ENCODE measurements around the gene RPL38.

Gene RPL38

GRCh38 chr17:74181341-74181740 is 22.1 kb upstream of the RPL38 start:
- no peak overlapping the region for H3K4me3 ChIP-seq (ENCODE audit: low read length)
- no peaks in the 10 kb centered on the region for H4K20me1 ChIP-seq (ENCODE audit: control insufficient read depth, insufficient read depth, low read depth, low read length)
- no peaks in the 10 kb centered on the region for H3K9me2 ChIP-seq (replicated peaks; ENCODE audit: control insufficient read depth, low read length)
- H3F3A ChIP-seq (ENCODE audit: control insufficient read depth, insufficient read depth), result no peaks in the 10 kb centered on the region
- H3K27me3 ChIP-seq (ENCODE audit: control insufficient read depth, low read length), result peaks cover 2% of the 10 kb centered on the region; the same call in 1 of the 2 replicates
- H3K9me3 ChIP-seq (ENCODE audit: control insufficient read depth, insufficient read depth, low read length), result no peaks in the 10 kb centered on the region
- TF ChIP-seq EZH2phosphoT487 (IDR thresholded peaks at IDR 0.05; ENCODE audit: borderline replicate concordance, low read length) (no peak), CTCF (IDR thresholded peaks at IDR 0.05; ENCODE audit: low read depth, low read length, poor library complexity, severe bottlenecking) (no peak)
- H3K36me3 ChIP-seq (ENCODE audit: control insufficient read depth, low read length), result no peaks in the 10 kb centered on the region
- H3K27ac ChIP-seq (ENCODE audit: low read depth, low read length), result no peak overlapping the region
- no peaks in the 10 kb centered on the region for H3K4me1 ChIP-seq (ENCODE audit: control insufficient read depth, low read length)
- H3K4me2 ChIP-seq (ENCODE audit: low read length), result no peak overlapping the region
- no peaks in the 10 kb centered on the region for H3K79me2 ChIP-seq (ENCODE audit: control insufficient read depth, low read length)

DNA sequence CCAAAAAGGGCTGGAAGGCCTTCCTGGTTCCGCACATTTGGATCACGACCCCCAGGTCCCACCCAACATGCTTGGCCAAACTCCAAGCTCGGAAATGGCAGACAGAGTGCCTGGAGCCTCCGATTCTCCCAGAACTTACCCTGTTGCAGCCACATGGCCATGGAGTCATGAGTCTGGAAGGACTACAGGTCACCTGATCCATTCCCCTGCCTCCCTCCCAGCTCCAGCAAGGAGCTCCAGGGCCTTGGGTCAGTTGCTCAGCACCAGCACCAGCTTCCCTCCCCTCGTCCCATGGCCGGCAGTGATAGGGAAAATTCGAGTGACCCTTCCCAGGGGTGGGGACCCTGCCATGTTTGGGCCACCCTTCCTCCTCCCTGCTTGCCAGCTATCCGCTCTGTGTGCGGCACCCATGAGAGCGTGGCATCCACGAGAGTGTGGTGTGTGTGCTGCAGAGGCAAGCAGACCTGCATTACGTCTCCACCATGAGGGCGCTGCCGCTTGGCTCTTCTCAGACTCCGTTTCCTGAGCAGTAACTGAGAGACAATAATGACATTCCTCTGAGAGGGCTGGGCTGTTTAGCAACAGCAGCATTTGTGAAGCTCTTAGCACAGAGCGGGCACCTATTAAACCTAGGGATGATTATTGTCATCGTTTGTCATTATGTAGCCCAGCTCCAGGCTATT is 21.3 kb upstream of the RPL38 start:
- Histone ChIP-seq H4K20me1 (ENCODE audit: control insufficient read depth, insufficient read depth, low read depth, low read length) (no peaks in the 10 kb centered on the region), H3K4me3 (ENCODE audit: low read length) (no peak overlapping the region), H3K36me3 (ENCODE audit: control insufficient read depth, low read length) (no peaks in the 10 kb centered on the region), H3K4me1 (ENCODE audit: control insufficient read depth, low read length) (no peaks in the 10 kb centered on the region), H3F3A (ENCODE audit: control insufficient read depth, insufficient read depth) (no peaks in the 10 kb centered on the region), H3K9me3 (ENCODE audit: control insufficient read depth, insufficient read depth, low read length) (no peaks in the 10 kb centered on the region), H3K79me2 (ENCODE audit: control insufficient read depth, low read length) (no peaks in the 10 kb centered on the region), H3K9me2 (replicated peaks; ENCODE audit: control insufficient read depth, low read length) (no peaks in the 10 kb centered on the region), H3K27ac (ENCODE audit: low read depth, low read length) (no peak overlapping the region), H3K27me3 (ENCODE audit: control insufficient read depth, low read length) (peaks cover 2% of the 10 kb centered on the region; the same call in 1 of the 2 replicates), H3K4me2 (ENCODE audit: low read length) (no peak overlapping the region)
- TF ChIP-seq EZH2phosphoT487 (IDR thresholded peaks at IDR 0.05; ENCODE audit: borderline replicate concordance, low read length) (no peak), CTCF (IDR thresholded peaks at IDR 0.05; ENCODE audit: low read depth, low read length, poor library complexity, severe bottlenecking) (no peak)

GRCh38 chr17:74183411-74183810 is 20.1 kb upstream of the RPL38 start:
- H3K79me2 ChIP-seq (ENCODE audit: control insufficient read depth, low read length), result no peaks in the 10 kb centered on the region
- TF ChIP-seq EZH2phosphoT487 (IDR thresholded peaks at IDR 0.05; ENCODE audit: borderline replicate concordance, low read length), result no peak
- no peak for TF ChIP-seq CTCF (IDR thresholded peaks at IDR 0.05; ENCODE audit: low read depth, low read length, poor library complexity, severe bottlenecking)
- H3K27ac ChIP-seq (ENCODE audit: low read depth, low read length), result no peak overlapping the region
- no peaks in the 10 kb centered on the region for H3K4me1 ChIP-seq (ENCODE audit: control insufficient read depth, low read length)
- no peaks in the 10 kb centered on the region for H3F3A ChIP-seq (ENCODE audit: control insufficient read depth, insufficient read depth)
- no peaks in the 10 kb centered on the region for H3K9me2 ChIP-seq (replicated peaks; ENCODE audit: control insufficient read depth, low read length)
- H4K20me1 ChIP-seq (ENCODE audit: control insufficient read depth, insufficient read depth, low read depth, low read length), result no peaks in the 10 kb centered on the region
- peaks cover 2% of the 10 kb centered on the region; the same call in 1 of the 2 replicates for H3K27me3 ChIP-seq (ENCODE audit: control insufficient read depth, low read length)
- H3K4me3 ChIP-seq (ENCODE audit: low read length), result no peak overlapping the region
- no peaks in the 10 kb centered on the region for H3K36me3 ChIP-seq (ENCODE audit: control insufficient read depth, low read length)
- no peak overlapping the region for H3K4me2 ChIP-seq (ENCODE audit: low read length)
- H3K9me3 ChIP-seq (ENCODE audit: control insufficient read depth, insufficient read depth, low read length), result no peaks in the 10 kb centered on the region

Data from DOHH2 (cell line).